HFFc6 (cell line): ENCODE results near the gene GMPR2. TPM values are rescaled to one million over a fixed set of nuclear protein-coding genes. Genes with fewer than 3 reads are reported as not detected.

ENCODE experiments used
- DNase-seq: peaks from one replicate; pipeline ENCODE4 v3.0.0-alpha.2; 2018
- H3K27ac Mint-ChIP-seq: 2 replicates; pipeline ENCODE4 v1.8.0; 2020; ENCODE audit warnings: mild to moderate bottlenecking, mixed read lengths
- H3K27me3 Mint-ChIP-seq: 2 replicates; pipeline ENCODE4 v1.8.0; 2021; ENCODE audit warnings: mild to moderate bottlenecking, moderate library complexity, mixed read lengths; ENCODE audit not compliant: insufficient read depth
- H3K36me3 Mint-ChIP-seq: 2 replicates; pipeline ENCODE4 v1.8.0; 2021; ENCODE audit warnings: low read depth, mixed read lengths
- H3K4me1 Mint-ChIP-seq: 2 replicates; pipeline ENCODE4 v1.8.0; 2020; ENCODE audit warnings: low read depth, mixed read lengths
- H3K4me3 Mint-ChIP-seq: 2 replicates; pipeline ENCODE4 v1.8.0; 2020; ENCODE audit warnings: mild to moderate bottlenecking, moderate library complexity, mixed read lengths
- H3K9me3 Mint-ChIP-seq: 2 replicates; pipeline ENCODE4 v1.8.0; 2020; ENCODE audit warnings: mild to moderate bottlenecking, mixed read lengths
- CTCF ChIP-seq: fragments of 200-600 bp; sonication (generic); IDR thresholded peaks from 2 replicates; pipeline ENCODE4 v1.5.0; 2021; ENCODE audit warnings: antibody characterized with exemption, mild to moderate bottlenecking
- total RNA-seq, 6 experiments: library from RNA; stranded (reverse); fragmentation: NEBNext Ultra II Directional; extraction: Animal tissue kit (Norgen Biotek cat#: 25700); gene quantifications; 2 replicates in 1 of 6; 3 replicates in 5 of 6; pipeline ENCODE4 v1.2.3, GENCODE V29; 2021

Gene GMPR2
- total RNA-seq, 6 experiments from 2014 or later = 70.6 to 76.7 (median 73.6) TPM

- DNase-seq = no peak
- Mint-ChIP-seq H3K4me3 (peak overlapping the region; percentile 90), H3K9me3 (no peaks in the 10 kb centered on the region), H3K4me1 (peaks cover 30% of the 10 kb centered on the region), H3K27ac (peak overlapping the region; percentile 3; the same call in 1 of the 2 replicates), H3K36me3 (peaks cover 20% of the 10 kb centered on the region; the same call in 1 of the 2 replicates), H3K27me3 (peaks cover 7% of the 10 kb centered on the region)
- no peak for TF ChIP-seq CTCF
Observed at GRCh38 chr14:24186831-24187538, 45.7 kb upstream of the GMPR2 start.

- peaks cover 23% of the 10 kb centered on the region for H3K36me3 Mint-ChIP-seq
- H3K27ac Mint-ChIP-seq = peak overlapping the region; percentile 92
- peaks cover 35% of the 10 kb centered on the region for H3K4me1 Mint-ChIP-seq
- H3K27me3 Mint-ChIP-seq = peaks cover 7% of the 10 kb centered on the region
- DNase-seq = no peak
- no peak for TF ChIP-seq CTCF
- peak overlapping the region; percentile 90 for H3K4me3 Mint-ChIP-seq
- H3K9me3 Mint-ChIP-seq = no peaks in the 10 kb centered on the region
Observed at GRCh38 chr14:24187539-24187915, 45.2 kb upstream of the GMPR2 start.

GRCh38 chr14:24188251-24189058 lies 44.3 kb upstream of the GMPR2 start, which contains the start of gene IPO4:
Gene IPO4 (minus strand): TSS chr14:24188816. CDS start chr14:24188787, 29 bp downstream.
- Mint-ChIP-seq H3K9me3 (no peaks in the 10 kb centered on the region), H3K4me1 (peaks cover 41% of the 10 kb centered on the region), H3K27me3 (peaks cover 4% of the 10 kb centered on the region), H3K27ac (peak within 1 kb of the TSS; percentile 92), H3K36me3 (peaks cover 26% of the 10 kb centered on the region), H3K4me3 (peak within 1 kb of the TSS; percentile 90)
- peak; percentile 97 for DNase-seq
- TF ChIP-seq CTCF = no peak

GRCh38 chr14:24189059-24189375 lies 43.7 kb upstream of the GMPR2 start:
- no peak for TF ChIP-seq CTCF
- no peaks in the 10 kb centered on the region for H3K9me3 Mint-ChIP-seq
- H3K36me3 Mint-ChIP-seq = peaks cover 26% of the 10 kb centered on the region
- peaks cover 2% of the 10 kb centered on the region for H3K27me3 Mint-ChIP-seq
- no peak for DNase-seq
- peak overlapping the region; percentile 90 for H3K4me3 Mint-ChIP-seq
- H3K27ac Mint-ChIP-seq = peak overlapping the region; percentile 92
- peaks cover 44% of the 10 kb centered on the region for H3K4me1 Mint-ChIP-seq

- Mint-ChIP-seq H3K4me1 (peaks cover 48% of the 10 kb centered on the region), H3K27me3 (no peaks in the 10 kb centered on the region; the same call in 1 of the 2 replicates), H3K9me3 (no peaks in the 10 kb centered on the region), H3K36me3 (peaks cover 29% of the 10 kb centered on the region), H3K27ac (peak overlapping the region; percentile 92), H3K4me3 (peak overlapping the region; percentile 90)
- DNase-seq = no peak
- TF ChIP-seq CTCF = no peak
Observed at GRCh38 chr14:24189460-24189859, 43.3 kb upstream of the GMPR2 start.
